GM18868 (cell line): Measurements from ENCODE around the gene FER.
"Not testable (repeated sequence)": the region's sequence is repeated elsewhere in the genome, so short reads cannot be mapped to it uniquely, and the experiment has no call there.

ENCODE experiments used
- ATAC-seq: cut with Tn5 transposase; IDR thresholded peaks from one replicate; pipeline ENCODE4 v1.9.1; 2021; ENCODE audit warnings: mild to moderate bottlenecking, moderate library complexity; ENCODE audit not compliant: unreplicated experiment

Gene FER

DNA sequence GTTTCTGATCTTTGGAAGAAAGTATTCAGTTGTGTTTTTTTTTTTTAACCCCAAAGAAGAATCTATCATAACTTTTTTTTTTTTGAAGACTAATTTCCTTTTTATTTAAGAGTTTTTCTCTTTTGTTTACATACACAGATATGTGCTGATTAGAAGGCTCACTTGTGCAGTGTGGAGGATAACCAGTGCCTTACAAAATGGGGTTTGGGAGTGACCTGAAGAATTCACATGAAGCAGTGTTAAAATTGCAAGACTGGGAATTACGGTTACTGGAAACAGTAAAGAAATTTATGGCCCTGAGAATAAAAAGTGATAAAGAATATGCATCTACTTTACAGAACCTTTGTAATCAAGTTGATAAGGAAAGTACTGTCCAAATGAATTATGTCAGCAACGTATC lies 50.3 kb downstream of the FER start:
- no peak for ATAC-seq

DNA sequence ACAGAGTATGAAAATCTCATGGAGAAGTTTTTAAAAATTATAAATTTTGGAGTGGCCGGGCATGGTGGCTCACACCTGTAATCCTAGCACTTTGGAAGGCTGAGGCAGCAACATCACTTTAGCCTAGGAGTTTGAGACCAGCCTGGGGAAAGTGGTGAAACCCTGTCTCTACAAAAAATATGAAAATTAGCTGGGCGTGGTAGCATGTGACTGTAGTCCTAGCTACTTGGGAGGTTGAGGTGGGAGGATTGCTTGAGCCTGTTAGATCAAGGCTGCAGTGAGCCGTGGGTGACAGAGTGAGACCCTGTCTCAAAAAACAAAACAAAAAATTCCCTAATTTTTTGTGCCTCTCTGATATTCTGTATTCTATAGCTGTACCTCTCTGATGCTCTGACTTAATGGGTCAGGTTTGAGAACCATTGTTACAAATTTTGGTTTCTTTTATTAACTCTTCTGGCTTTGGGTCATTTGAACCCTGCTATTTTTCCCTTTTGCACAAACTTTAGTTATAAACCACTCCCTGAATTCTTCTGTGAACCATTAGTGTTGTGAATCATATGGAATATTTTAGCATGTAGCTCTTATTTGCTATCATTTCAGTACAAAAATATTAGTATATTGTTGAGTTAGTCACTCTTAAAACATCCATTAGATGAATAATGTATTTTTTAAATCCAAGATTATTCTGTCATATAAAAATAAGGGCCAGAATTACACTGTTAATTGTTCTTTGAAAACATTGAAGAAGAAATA lies 51.0 kb downstream of the FER start:
- no peak for ATAC-seq

GRCh38 chr5:108801301-108801700 lies 53.6 kb downstream of the FER start:
- no peak for ATAC-seq

DNA sequence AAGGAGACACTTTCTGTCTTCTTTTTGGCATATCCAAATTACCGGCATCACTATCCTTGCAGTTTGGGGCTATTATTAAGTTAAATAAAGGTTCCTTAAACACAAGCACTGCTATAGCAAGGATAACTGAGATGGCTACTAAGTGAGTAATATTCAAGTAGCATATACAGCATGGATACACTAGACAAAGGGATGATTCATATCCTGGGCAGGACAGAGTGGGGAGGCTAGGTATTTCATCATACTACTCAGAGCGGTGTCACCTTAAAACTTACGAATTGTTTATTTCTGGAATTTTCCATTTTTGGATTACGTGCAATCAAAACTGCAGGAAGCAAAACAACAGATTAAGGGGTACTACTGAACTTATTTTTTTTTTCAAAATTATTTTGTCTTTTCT lies 54.1 kb downstream of the FER start:
- ATAC-seq, result no peak

- no peak for ATAC-seq
These were observed 63.0 kb downstream of the FER start for GRCh38 chr5:108810717-108811116.

- no peak for ATAC-seq
These were observed 66.0 kb downstream of the FER start for GRCh38 chr5:108813673-108814072.

DNA sequence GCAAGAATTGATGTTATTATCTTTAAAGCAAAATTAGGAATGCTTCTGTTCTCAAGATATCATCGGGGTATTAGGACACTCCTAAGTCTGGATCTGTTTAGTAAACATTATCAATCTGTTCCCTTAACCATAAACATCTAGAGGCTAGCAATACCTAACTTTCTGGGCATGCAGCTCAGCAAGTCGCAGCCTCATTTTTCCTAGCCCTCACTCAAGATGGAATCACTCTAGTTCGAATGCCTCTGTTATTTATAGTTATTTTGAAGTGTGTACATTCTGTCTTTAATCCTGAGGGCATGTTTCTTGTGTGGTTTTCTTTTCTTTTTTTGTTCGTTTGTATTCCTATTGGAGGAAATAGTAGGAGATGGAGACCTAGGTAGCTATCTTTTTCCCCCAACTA lies 66.9 kb downstream of the FER start:
- no peak for ATAC-seq

GRCh38 chr5:108818613-108819272 lies 71.0 kb downstream of the FER start:
- ATAC-seq, result peak; percentile 100

DNA sequence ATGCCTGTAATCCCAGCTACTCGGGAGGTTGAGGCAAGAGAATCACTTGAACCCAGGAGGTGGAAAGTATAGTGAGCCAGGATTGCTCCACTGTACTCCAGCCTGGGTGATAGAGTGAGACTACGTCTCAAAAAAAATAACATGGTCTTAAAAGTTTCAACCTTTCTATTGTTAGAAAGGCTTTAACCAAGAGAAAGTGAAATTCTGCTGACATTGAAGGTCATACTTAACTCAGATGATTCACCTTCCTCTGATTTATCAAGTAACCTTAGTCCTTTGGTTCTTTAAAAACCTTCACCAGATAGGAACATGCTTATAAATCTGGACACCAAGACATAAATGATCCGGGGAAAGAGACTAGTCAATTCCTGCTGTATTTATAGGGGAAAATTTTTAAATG lies 73.3 kb downstream of the FER start:
- ATAC-seq, result no peak

- no peak for ATAC-seq
These were observed 74.7 kb downstream of the FER start for GRCh38 chr5:108822211-108822947.

- ATAC-seq, result no peak
These were observed 79.4 kb downstream of the FER start for GRCh38 chr5:108827131-108827530.

DNA sequence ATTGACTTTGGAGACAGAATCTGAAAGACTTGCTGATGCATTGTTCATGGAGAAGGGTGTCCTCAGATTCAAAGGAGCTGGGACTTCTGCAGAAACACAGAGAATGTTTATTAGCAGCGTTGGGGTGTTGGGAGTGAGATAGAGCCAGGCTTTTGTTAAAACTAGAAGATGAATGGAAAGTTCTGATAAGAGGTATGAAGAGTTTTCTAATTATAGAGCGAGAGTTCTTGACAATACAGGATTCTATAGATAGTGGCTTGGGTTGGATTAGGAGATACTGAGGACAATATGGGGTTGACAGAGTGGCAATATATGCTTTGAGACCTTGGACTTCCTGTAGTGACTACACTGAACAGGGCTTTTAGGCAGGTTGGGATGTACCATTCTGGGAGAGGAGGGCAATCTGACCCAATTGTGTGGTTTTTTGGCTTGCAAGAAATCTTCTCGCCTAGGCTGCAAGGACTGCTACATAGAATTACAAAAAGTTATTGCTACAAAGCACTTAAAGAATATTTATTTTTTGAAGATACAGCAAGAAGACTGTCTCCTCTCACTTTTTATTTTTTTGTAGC lies 83.1 kb downstream of the FER start:
- ATAC-seq, result no peak

- ATAC-seq, result no peak
These were observed 88.8 kb downstream of the FER start for GRCh38 chr5:108836492-108836891.

DNA sequence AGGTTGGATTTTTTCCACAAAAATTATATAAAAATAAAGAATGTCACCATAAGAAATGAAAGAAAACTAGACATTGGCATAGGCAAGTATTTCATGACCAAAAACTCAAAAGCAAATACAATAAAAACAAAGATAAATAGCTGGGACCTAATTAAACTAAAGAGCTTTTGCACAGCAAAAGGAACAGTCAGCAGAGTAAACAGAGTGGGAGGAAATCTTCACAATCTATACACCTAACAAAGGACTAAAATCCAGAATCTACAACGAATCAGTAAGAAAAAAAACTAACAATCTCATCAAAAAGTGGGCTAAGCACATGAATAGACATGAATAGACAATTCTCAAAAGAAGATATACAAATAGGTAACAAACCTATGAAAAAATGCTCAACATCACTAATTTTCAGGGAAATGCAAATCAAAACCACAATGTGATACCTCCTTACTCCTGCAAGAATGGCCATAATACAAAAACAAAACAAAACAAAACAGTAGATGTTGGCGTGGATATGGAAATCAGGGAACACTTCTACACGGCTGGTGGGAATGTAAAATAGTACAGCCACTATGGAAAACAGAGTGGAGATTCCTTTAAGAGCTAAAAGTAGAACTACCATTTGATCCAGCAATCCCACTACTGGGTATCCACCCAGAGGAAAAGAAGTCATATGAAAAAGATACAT lies 94.7 kb downstream of the FER start:
- not testable (repeated sequence) for ATAC-seq

DNA sequence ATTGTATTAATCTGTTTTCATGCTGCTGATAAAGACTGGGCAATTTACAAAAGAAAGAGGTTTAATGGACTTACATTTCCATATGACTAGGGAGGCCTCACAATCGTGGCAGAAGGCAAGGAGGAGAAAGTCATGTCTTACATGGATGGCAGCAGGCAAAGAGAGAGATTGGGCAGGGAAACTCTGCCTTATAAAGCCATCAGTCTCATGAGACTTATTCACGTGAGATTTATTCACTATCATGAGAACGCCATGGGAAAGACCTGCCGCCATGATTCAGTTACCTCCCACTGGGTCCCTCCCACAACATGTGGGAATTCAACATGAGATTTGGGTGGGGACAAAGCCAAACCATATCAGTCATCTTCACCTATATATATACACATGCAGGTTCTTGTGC lies 103.4 kb downstream of the FER start:
- not testable (repeated sequence) for ATAC-seq

DNA sequence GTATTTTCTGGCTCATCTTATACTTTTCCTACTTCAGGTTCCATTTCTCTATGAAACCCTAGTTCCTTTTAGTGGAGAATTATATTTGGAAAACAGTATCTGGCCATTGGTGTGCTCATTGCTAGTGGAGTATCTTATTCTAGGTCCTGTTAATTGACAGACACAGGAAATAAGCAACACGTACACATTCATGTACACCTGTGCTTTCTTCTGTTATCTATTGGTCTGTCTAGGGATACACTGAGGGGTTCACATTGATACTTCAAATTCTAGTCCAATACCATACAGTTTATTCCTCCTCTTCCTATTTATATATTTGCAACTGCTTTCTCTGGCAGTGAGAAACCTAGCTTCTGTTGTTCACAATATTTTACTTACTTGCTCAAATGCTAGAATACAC lies 110.2 kb downstream of the FER start:
- peak; percentile 34 for ATAC-seq

- ATAC-seq, result peak; percentile 99
These were observed 111.3 kb downstream of the FER start for GRCh38 chr5:108858959-108859358.

DNA sequence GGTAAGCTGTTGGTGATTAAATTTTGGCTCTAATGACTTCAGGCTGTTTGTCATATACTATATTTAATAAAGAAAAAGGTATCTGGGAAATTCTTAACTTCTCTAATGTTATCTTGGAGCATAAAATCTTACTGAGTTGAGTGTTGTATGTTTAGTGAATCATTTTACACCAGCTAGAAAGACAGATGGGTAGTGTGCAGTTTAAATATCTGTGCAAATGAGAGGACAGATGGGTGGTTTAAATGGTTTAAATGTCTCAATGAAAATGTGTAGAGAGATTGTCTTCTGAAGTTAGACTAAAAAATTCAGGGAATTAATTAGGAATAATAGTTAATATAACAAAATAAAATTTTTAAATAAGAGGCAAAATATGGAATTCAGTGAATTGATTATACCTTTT lies 114.5 kb downstream of the FER start:
- ATAC-seq, result no peak

DNA sequence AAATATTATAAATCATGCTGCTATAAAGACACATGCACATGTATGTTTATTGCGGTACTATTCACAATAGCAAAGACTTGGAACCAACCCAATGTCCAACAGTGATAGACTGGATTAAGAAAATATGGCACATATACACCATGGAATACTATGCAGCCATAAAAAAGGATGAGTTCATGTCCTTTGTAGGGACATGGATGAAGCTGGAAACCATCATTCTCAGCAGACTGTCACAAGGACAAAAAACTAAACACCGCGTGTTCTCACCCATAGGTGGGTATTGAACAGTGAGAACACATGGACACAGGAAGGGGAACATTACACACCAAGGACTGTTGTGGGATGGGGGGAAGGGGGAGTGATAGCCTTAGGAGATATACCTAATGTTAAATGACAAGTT lies 118.4 kb downstream of the FER start:
- ATAC-seq, result not testable (repeated sequence)

- ATAC-seq, result no peak
These were observed 120.0 kb downstream of the FER start for GRCh38 chr5:108867656-108868055.

GRCh38 chr5:108869066-108869465 lies 121.4 kb downstream of the FER start:
- ATAC-seq, result no peak
